ENCODE results near the gene ROR1.

ROR1 gene

DNA sequence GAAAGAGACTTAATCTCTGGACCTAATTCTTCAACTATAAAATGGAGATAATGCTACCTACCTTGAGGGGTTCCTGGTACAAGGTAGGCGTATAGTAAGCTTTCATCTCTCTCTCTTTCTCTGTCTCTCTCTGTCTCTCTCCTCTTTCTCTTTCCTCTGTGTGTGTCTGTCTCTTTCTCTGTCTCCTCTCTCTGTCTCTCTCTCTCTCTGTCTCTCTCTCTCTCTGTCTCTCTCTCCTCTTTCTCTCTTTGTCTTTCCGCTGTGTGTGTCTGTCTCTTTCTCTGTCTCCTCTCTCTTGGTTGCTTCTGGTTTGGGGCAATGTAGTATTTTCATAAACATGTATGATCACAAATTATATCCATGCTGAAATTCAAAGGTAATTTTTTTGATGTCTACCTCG is 353.5 kb downstream of the ROR1 start:
- no peak for TF ChIP-seq FOXP2 (optimal IDR thresholded peaks at IDR 0.05; ENCODE audit: borderline replicate concordance, extremely low read depth, extremely low read length, insufficient read depth)
- TF ChIP-seq SIN3A (IDR thresholded peaks at IDR 0.05; ENCODE audit: borderline replicate concordance, insufficient read depth, low read length) = no peak
- TF ChIP-seq REST (IDR thresholded peaks at IDR 0.05; ENCODE audit: insufficient read depth in 1 of 2, low read depth in 2 of 2, low read length in 2 of 2) = no peak
- TF ChIP-seq POLR2AphosphoS5 (IDR thresholded peaks at IDR 0.05; ENCODE audit: low read depth, low read length) = no peak
- no peak for TF ChIP-seq TAF1 (IDR thresholded peaks at IDR 0.05; ENCODE audit: borderline replicate concordance, insufficient read depth, low read length)

DNA sequence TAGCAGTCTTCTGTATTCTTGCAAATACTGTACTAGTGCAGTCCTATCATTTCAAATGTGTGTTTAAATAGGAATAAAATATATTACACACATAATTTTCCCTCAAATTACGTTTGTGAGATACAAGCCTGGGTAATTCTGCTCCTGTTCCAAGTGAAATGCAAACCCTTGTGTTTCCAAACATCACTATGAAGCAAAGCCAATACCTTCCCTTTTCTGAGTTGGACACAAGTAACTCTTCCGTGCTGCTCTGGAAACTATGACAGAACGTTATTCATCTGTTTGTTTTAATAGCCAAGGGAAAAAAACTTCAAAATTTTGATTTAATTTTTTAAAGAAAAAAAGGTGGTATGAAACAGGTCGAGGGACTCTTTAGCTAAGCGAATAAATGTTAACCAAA is 355.9 kb downstream of the ROR1 start:
- TF ChIP-seq POLR2AphosphoS5 (IDR thresholded peaks at IDR 0.05; ENCODE audit: low read depth, low read length) = no peak
- TF ChIP-seq FOXP2 (optimal IDR thresholded peaks at IDR 0.05; ENCODE audit: borderline replicate concordance, extremely low read depth, extremely low read length, insufficient read depth) = no peak
- no peak for TF ChIP-seq SIN3A (IDR thresholded peaks at IDR 0.05; ENCODE audit: borderline replicate concordance, insufficient read depth, low read length)

- TF ChIP-seq TAF1 (IDR thresholded peaks at IDR 0.05; ENCODE audit: borderline replicate concordance, insufficient read depth, low read length) (no peak), REST (IDR thresholded peaks at IDR 0.05; ENCODE audit: insufficient read depth in 1 of 2, low read depth in 2 of 2, low read length in 2 of 2) (no peak), FOXP2 (optimal IDR thresholded peaks at IDR 0.05; ENCODE audit: borderline replicate concordance, extremely low read depth, extremely low read length, insufficient read depth) (no peak), SIN3A (IDR thresholded peaks at IDR 0.05; ENCODE audit: borderline replicate concordance, insufficient read depth, low read length) (no peak), POLR2AphosphoS5 (IDR thresholded peaks at IDR 0.05; ENCODE audit: low read depth, low read length) (no peak)
These were observed 357.3 kb downstream of the ROR1 start for GRCh38 chr1:64131155-64131554.

GRCh38 chr1:64133036-64133435 is 359.2 kb downstream of the ROR1 start:
- TF ChIP-seq SIN3A (IDR thresholded peaks at IDR 0.05; ENCODE audit: borderline replicate concordance, insufficient read depth, low read length) (no peak), TAF1 (IDR thresholded peaks at IDR 0.05; ENCODE audit: borderline replicate concordance, insufficient read depth, low read length) (no peak), POLR2AphosphoS5 (IDR thresholded peaks at IDR 0.05; ENCODE audit: low read depth, low read length) (no peak), FOXP2 (optimal IDR thresholded peaks at IDR 0.05; ENCODE audit: borderline replicate concordance, extremely low read depth, extremely low read length, insufficient read depth) (no peak), REST (IDR thresholded peaks at IDR 0.05; ENCODE audit: insufficient read depth in 1 of 2, low read depth in 2 of 2, low read length in 2 of 2) (no peak)

DNA sequence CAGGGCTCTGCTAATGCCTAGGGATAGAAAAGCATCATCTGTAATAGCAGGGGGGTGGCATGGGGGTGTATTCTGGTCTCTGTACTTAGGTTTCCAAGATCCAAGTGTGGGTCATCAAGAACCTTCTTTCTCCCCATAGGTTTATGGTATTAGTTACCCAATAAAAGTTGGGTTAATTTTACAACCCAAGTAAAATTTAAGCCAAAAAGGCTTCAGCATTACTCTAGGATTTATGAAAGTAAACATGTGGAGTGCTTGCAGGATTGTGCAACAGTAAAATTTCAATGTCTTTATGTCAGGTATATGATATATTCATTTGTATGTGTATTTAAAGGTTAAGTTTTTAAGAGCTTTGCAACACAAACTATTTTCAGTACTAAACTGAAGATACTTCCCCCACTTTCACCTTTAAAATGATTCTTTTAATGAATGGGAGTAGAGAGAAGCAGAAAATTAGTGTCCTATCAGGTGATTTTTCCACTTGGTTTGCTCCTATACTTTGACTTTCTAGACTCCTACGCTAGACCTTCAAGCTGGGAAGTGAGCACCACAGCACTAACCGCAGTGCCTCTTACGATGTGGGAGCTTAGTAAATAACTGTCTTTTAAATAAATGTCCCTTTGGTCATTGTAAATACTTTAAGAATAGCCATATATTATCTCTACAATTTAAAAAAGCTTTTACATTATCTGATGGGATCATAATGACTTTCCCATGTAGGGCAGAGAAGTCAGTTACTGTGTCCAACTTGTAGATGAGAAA is 361.8 kb downstream of the ROR1 start:
- TF ChIP-seq POLR2AphosphoS5 (IDR thresholded peaks at IDR 0.05; ENCODE audit: low read depth, low read length) (no peak), TAF1 (IDR thresholded peaks at IDR 0.05; ENCODE audit: borderline replicate concordance, insufficient read depth, low read length) (no peak)

- TF ChIP-seq POLR2AphosphoS5 (IDR thresholded peaks at IDR 0.05; ENCODE audit: low read depth, low read length) = no peak
- no peak for TF ChIP-seq REST (IDR thresholded peaks at IDR 0.05; ENCODE audit: insufficient read depth in 1 of 2, low read depth in 2 of 2, low read length in 2 of 2)
These were observed 362.5 kb downstream of the ROR1 start for GRCh38 chr1:64136296-64136695.
